GM12892 (cell line): ENCODE data around the gene KRT33B.

ENCODE experiments used
- POLR2A ChIP-seq: IDR thresholded peaks from 2 replicates; pipeline ENCODE4 v1.6.1; 2011; ENCODE audit warnings: low read depth, low read length, control low read depth
- TAF1 ChIP-seq: IDR thresholded peaks from 2 replicates; pipeline ENCODE4 v1.6.1; 2011; ENCODE audit warnings: low read depth, mild to moderate bottlenecking, control low read depth, low read length, borderline replicate concordance

DNA sequence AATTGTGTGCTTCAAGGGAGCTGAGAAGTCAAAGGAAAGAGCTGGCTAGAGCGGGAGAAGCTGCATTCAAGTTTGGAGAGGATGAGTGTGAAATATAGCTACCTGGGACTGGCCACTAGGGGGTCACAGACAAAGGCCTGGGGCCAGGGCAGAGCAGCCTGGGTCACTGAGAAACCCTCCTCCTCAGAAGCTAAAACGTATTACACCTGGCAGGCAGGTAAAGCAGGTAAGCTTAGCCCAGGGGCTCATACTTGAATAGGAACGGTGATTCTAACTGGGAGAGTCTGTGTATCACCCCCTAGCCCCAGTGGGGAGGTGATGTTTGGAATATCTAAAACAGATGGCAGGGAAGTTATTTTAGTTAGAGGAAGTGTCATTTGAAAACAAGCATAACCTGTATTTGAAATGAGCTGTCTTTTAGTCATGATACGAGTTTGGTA, 48.0 kb upstream of the KRT33B start:
- TF ChIP-seq POLR2A, result no peak
- TF ChIP-seq TAF1, result no peak
